ENCODE measurements around the gene C20orf173.

Gene C20orf173

DNA sequence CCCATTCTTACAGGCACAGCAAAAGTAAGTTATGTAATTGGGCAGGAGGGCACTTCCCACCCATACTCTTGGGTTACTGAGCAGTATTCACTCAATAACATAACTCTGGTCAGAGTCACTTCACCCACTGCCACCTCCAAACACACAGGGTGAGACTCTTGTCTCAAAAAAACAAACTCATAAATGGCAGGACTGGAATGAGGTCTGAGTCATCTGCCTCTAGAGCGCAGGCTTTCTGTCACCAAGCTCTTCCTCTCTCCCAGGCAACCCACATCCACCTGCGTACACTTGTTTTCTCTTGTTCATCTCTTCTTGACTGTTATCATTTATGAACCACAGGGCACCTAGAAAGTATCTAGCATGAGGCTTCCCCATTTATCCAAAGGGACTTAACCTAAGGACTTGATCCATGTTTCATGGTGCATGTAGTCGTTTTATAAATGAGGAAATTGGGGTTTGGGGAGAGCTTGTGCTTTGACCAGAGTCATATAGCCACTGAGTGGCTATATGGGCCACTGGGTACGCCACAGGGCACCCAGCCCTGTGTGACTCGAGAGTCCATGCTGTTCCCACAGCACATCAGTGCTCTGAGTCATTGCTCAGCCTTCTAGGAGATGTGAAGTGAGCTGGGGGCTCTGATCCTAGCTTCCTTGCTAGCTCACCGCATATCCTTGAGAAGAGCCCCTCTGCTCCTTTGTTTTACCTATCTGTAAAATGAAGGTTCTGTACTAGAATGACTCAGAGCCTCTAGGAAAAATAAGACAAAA is 22.4 kb downstream of the C20orf173 start:
- no peak for DNase-seq (ENCODE audit: low spot score)

GRCh38 chr20:35506179-35506578 is 23.3 kb downstream of the C20orf173 start:
- DNase-seq (ENCODE audit: low spot score) = no peak

DNA sequence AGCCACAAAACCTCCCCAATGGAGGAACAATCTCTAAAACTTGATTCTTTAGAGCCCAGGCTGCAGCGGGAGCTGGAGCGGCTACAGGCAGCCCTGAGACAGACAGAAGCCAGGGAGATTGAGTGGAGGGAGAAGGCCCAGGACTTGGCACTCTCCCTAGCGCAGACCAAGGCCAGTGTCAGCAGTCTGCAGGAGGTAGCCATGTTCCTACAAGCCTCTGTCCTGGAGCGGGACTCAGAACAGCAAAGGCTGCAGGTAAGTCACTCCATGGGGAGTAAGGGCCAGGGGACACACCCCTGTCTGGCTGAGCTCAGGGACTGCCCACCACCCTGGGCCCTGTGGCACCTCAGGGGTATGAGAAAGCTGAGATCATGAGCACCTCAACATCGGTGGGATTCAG is 24.7 kb downstream of the C20orf173 start:
- no peak for DNase-seq (ENCODE audit: low spot score)

GRCh38 chr20:35503841-35504561 is 25.5 kb downstream of the C20orf173 start:
- no peak for DNase-seq (ENCODE audit: low spot score)

DNA sequence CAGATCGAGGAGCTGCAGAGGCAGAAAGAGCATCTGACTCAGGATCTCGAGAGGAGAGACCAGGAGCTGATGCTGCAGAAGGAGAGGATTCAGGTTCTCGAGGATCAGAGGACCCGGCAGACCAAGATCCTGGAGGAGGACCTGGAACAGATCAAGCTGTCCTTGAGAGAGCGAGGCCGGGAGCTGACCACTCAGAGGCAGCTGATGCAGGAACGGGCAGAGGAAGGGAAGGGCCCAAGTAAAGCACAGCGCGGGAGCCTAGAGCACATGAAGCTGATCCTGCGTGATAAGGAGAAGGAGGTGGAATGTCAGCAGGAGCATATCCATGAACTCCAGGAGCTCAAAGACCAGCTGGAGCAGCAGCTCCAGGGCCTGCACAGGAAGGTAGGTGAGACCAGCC is 26.2 kb downstream of the C20orf173 start:
- no peak for DNase-seq (ENCODE audit: low spot score)

DNA sequence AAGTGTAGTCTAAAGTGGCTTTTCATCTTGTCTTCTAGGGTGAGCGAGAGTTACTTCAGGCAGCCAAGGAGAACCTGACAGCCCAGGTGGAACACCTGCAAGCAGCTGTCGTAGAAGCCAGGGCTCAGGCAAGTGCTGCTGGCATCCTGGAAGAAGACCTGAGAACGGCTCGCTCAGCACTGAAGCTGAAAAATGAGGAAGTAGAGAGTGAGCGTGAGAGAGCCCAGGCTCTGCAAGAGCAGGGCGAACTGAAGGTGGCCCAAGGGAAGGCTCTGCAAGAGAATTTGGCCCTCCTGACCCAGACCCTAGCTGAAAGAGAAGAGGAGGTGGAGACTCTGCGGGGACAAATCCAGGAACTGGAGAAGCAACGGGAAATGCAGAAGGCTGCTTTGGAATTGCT is 27.1 kb downstream of the C20orf173 start:
- peak; percentile 82 for DNase-seq (ENCODE audit: low spot score)

DNA sequence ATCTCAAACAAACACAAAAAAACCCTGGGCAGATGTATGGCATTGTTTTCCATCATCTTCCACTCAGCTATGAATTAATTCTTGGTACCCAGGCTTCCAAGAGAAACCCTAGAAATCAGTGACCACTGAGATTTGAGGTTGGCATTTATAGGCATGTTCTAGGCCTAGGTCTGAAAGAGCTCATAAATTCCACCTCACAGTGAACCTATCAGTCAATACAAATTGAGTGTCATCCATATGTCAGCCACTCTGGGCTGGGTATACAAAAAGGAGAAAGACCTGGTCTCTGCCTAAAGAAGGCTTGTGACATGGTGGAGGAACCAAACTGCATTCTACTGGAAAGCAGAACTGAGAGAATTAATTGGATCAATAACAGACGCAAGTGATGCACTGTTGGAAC is 30.2 kb downstream of the C20orf173 start:
- no peak for DNase-seq (ENCODE audit: low spot score)

GRCh38 chr20:35497780-35498189 is 31.7 kb downstream of the C20orf173 start:
- no peak for DNase-seq (ENCODE audit: low spot score)

GRCh38 chr20:35497320-35497719 is 32.1 kb downstream of the C20orf173 start:
- DNase-seq (ENCODE audit: low spot score) = no peak

DNA sequence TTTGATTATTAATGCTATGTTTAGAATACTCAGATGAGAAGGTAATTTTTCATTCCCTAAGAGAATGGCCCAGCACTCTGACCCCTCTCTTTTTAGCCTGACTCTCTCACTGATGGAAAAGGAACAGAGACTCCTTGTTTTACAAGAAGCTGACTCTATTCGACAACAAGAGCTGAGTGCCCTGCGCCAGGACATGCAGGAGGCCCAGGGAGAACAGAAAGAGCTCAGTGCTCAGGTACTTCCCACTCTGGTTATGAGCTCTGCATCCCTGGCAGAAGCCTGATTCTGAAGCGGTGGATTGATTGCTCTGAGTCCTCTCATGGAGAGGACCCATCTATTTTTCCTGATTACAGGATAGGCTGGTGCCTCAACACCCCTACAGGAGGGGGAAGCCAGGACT is 33.0 kb downstream of the C20orf173 start:
- no peak for DNase-seq (ENCODE audit: low spot score)

DNA sequence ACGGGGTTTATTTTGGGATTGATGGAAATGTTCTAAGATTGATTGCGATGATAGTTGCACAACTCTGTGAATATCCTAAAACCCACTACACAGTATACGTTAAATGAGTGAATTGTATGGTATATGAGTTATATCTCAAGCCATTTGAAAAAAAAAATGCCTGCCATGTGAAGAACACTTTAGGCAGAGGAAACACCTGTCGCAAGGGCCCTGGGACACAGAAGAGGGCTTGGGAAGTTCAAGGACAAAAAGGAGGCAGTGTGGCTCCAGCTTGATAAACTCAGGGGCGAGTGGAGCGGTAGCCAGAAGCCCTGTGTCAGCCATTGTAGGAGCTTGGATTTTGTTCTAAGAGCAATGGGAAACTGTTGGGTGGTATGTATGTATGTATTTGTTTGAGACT is 37.1 kb downstream of the C20orf173 start:
- no peak for DNase-seq (ENCODE audit: low spot score)

- DNase-seq (ENCODE audit: low spot score) = no peak
Measured at GRCh38 chr20:35491823-35492222, 37.6 kb downstream of the C20orf173 start.

DNA sequence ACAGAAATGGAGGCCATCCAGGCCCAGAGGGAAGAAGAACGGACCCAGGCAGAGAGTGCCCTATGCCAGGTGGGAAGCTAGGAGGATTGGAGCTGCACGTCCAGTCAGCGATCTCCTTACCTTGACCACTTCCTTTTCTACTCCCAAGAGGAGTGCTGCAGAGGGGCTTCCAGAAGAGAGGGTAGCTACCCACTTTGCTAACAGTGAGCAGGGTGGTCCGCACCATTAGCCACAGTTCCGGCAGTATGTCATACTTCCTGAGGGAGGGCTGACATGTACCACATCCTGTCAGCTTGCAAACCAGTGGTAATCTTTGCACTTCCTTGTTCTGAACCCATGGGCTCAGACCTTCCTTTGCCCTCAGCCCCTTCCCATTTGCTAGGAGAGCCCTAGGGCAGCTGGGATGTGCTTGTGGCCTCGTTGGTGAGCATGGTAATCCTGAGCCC is 38.7 kb downstream of the C20orf173 start:
- DNase-seq (ENCODE audit: low spot score) = peak; percentile 75

GRCh38 chr20:35489717-35490116 is 39.7 kb downstream of the C20orf173 start:
- DNase-seq (ENCODE audit: low spot score) = no peak

DNA sequence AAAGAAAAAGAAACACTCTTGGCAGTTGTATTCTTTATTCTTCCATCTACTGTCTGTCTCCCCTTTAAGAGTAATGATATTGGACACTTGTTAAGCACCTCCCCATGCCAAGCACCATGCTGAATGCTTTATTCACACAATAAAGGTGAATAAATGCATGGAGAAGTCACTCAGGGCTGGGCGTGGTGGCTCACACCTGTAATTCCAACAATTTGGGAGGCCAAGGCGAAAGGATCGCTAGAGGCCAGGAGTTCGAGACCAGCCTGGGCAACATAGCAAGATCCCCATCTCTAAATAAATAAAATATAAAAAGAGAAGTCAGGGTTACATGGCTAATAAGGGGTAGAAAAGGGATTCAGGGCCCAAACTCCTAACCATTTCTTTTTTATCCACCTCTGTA is 42.0 kb downstream of the C20orf173 start:
- DNase-seq (ENCODE audit: low spot score) = no peak

DNA sequence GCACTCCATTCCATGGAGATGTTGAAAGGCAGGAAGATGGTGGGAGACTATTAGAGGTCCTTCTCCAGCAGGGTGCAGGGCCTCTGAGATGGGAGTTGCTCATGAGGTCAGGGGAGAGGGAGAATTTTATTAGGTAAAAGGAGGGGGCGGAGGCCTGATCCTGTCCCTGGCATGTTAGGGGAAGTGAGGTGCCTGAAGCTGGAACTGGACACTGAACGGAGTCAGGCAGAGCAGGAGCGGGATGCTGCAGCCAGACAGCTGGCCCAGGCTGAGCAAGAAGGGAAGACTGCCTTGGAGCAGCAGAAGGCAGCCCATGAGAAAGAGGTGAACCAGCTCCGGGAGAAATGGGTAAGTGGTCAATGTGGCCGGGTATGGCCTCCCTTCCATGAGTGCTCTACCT is 49.7 kb downstream of the C20orf173 start:
- no peak for DNase-seq (ENCODE audit: low spot score)

DNA sequence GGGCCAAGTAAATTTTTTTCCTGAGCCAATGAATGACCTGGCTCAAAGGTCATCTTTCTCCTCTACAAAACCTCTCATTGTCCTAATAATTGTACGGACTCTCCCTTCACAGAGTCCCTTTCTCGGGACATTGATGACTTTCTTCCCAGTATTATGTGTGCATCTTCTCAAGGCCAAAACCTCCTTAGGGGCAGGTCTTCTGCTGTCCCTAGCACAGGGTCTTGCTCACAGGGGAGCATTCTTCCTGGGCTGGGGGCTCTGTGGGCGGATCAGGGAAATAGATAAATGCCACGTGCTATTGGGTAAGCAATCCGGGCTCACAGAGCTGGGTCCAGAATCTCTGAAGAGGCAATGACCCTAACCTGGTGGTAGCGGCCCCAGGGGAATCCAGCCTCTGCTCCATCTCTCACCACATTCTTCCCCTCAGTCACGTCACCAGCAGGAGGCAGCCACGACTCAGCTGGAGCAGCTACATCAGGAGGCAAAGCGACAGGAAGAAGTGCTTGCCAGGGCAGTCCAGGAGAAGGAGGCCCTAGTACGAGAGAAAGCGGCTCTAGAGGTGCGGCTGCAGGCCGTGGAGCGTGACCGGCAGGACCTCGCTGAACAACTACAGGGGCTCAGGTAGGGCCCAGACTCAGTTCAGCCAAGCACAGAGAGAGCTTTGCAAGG is 50.5 kb downstream of the C20orf173 start:
- DNase-seq (ENCODE audit: low spot score) = peak; percentile 33
